IPS-11a (cell line): ENCODE results near the gene ACER1.
"Not testable (repeated sequence)": the region's sequence is repeated elsewhere in the genome, so short reads cannot be mapped to it uniquely, and the experiment has no call there.

ENCODE experiments used
- H3K4me3 ChIP-seq: one replicate; pipeline ENCODE4 v1.5.1; 2013; ENCODE audit warnings: low read depth, low read length, control low read depth

The ACER1 gene

GRCh38 chr19:6333439-6333838 is at the start of gene ACER1:
Gene ACER1, minus strand, starts transcription at chr19:6333612. Its CDS starts 61 bp downstream, at chr19:6333551.
- H3K4me3 ChIP-seq = no peak within 1 kb of the TSS

GRCh38 chr19:6383188-6383587 is 49.8 kb upstream of the ACER1 start:
- H3K4me3 ChIP-seq = no peak overlapping the region

- no peak overlapping the region for H3K4me3 ChIP-seq
Observed at GRCh38 chr19:6381030-6381750, 47.8 kb upstream of the ACER1 start.

- no peak overlapping the region for H3K4me3 ChIP-seq
Observed at GRCh38 chr19:6379744-6380143, 46.3 kb upstream of the ACER1 start.

GRCh38 chr19:6378486-6378885 is 45.1 kb upstream of the ACER1 start:
- H3K4me3 ChIP-seq = no peak overlapping the region

- no peak overlapping the region for H3K4me3 ChIP-seq
Observed at GRCh38 chr19:6378041-6378440, 44.6 kb upstream of the ACER1 start.

- H3K4me3 ChIP-seq = no peak overlapping the region
Observed at GRCh38 chr19:6376512-6377190, 43.2 kb upstream of the ACER1 start.

- no peak within 1 kb of the TSS for H3K4me3 ChIP-seq
Observed at GRCh38 chr19:6375411-6376010, 42.1 kb upstream of the ACER1 start, which contains the start of gene PSPN. Gene PSPN, minus strand, starts transcription at chr19:6375933. Its CDS starts 84 bp downstream, at chr19:6375849.

GRCh38 chr19:6374711-6375410 is 41.4 kb upstream of the ACER1 start:
- H3K4me3 ChIP-seq = no peak overlapping the region

GRCh38 chr19:6374161-6374709 is 40.8 kb upstream of the ACER1 start:
- H3K4me3 ChIP-seq = peak overlapping the region; percentile 8

GRCh38 chr19:6373813-6374108 is 40.3 kb upstream of the ACER1 start:
- peak overlapping the region; percentile 8 for H3K4me3 ChIP-seq

GRCh38 chr19:6373096-6373812 is 39.8 kb upstream of the ACER1 start:
- H3K4me3 ChIP-seq = peak overlapping the region; percentile 85

GRCh38 chr19:6372594-6373095 is 39.2 kb upstream of the ACER1 start, which contains the start of gene ALKBH7:
Gene ALKBH7, plus strand, starts transcription at chr19:6372794. Its CDS starts 27 bp downstream, at chr19:6372821.
- peak within 1 kb of the TSS; percentile 85 for H3K4me3 ChIP-seq

GRCh38 chr19:6364353-6364752 is 30.9 kb upstream of the ACER1 start:
- no peak overlapping the region for H3K4me3 ChIP-seq

GRCh38 chr19:6362351-6362801 is 29.0 kb upstream of the ACER1 start:
- H3K4me3 ChIP-seq = peak overlapping the region; percentile 62

GRCh38 chr19:6362027-6362350 is 28.6 kb upstream of the ACER1 start:
- peak overlapping the region; percentile 62 for H3K4me3 ChIP-seq

GRCh38 chr19:6360857-6361216 is 27.4 kb upstream of the ACER1 start:
- H3K4me3 ChIP-seq = peak overlapping the region; percentile 62

- H3K4me3 ChIP-seq = not testable (repeated sequence)
Observed at GRCh38 chr19:6360445-6360844, 27.0 kb upstream of the ACER1 start.

GRCh38 chr19:6359568-6360341 is 26.3 kb upstream of the ACER1 start:
- no peak overlapping the region for H3K4me3 ChIP-seq

- H3K4me3 ChIP-seq = no peak overlapping the region
Observed at GRCh38 chr19:6358003-6358402, 24.6 kb upstream of the ACER1 start.
